ELF-1 (cell line): Measurements from ENCODE around the gene CNTF.

ENCODE experiments used
- DNase-seq: peaks from one replicate; pipeline ENCODE4 v3.0.0-alpha.2; 2016; ENCODE audit warnings: low read depth, low spot score

Gene CNTF

DNA sequence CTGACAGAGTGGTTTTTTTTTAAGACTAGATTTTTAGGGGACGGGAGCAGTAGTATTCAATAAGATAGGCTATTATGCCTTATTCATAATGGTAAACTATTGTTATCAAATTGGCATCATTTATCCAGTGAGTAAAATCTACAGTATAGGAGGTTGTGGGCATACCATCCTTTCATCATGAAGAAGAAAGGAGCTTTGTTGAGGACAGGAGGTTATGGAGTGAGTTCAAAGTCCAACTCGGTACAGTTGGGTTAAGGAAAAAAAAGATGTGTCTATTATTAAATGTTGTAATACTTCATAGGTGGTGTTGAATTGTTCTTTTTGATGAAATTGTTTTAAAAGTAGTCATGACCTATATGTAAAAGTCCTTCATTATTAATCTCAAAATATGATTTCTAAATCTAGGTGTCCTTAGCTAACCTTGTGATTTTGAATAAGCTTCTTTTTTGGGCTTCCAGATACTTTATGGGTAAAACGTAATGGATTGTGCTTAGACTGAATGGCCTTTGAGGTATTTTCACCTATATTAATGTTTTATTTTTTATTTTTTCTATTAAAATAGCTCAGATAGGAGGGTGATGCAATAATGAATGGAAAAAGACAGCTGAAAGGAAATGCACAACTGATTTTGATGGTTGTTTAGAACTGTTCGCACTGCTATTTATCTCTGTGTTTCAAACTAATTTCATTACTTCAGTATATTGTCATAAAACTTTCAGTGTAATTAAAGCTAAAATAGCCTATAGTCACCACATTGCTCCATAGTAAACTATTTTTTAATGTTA, 15.3 kb upstream of the CNTF start:
- DNase-seq: no peak

DNA sequence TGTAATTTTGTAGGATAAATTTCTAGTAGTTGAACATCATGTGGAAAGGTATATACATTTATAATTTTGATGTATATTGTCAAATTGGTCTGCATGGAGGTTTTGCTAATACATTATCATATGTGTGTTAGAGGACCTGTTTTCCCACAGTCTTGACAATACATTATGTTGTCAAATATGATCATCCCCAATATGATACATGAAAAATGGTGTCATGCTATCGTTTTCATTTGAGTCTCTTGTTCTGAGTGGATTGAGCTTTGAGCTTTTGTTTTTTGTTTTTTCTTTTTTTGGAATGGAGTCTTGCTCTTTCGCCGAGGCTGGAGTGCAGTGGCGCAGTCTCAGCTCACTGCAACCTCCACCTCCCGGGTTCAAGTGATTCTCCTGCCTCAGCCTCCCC, 14.1 kb upstream of the CNTF start:
- DNase-seq: no peak

DNA sequence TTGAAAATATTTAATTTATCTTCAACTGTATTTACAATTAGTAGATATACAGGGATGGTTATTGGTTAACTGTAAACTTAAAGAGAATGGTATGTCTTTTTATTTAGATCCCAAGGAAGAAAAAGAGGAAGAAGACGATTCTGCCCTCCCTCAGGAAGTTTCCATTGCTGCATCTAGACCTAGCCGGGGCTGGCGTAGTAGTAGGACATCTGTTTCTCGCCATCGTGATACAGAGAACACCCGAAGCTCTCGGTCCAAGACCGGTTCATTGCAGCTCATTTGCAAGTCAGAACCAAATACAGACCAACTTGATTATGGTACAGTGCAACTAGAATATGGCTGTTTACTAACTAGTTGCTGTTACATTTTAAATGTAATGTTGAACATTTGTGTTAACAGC, 12.7 kb upstream of the CNTF start:
- DNase-seq: no peak

DNA sequence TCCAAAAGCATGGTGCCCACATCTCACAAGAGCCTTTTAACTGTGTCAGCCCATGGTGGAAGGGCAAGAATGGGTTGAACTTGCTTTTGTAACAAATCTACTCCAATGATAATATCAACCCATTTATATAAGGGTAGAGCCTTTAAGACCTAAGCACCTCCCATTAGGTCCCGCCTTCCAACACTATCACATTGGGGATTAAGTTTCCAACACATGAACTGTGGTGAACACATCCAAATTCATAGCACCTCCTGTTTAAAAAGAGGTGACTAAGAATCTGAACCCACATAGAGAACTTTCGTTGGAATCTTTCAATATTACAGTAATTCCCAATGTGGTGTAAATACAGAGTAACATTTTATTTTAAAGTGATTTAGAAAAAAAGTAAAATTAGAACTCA, 9.2 kb upstream of the CNTF start:
- no peak for DNase-seq

DNA sequence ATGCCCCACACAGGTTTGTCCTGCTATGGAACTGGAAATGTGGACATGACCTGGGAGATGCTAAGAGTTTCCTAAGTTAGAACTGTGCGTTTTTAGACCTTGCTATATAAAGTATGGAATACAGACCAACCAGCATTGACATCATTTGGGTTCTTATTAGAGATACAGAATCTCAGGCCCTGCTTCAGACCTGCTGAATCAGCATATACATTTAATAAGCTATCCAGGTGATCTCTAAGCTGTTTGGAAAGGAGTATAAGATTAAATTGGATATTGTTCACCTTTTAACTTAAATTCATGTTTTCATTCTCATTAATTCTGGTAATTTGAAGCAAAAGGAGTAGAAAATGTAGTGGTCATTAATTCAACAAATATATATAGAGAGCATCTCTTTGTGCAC, 6.9 kb upstream of the CNTF start:
- no peak for DNase-seq

DNA sequence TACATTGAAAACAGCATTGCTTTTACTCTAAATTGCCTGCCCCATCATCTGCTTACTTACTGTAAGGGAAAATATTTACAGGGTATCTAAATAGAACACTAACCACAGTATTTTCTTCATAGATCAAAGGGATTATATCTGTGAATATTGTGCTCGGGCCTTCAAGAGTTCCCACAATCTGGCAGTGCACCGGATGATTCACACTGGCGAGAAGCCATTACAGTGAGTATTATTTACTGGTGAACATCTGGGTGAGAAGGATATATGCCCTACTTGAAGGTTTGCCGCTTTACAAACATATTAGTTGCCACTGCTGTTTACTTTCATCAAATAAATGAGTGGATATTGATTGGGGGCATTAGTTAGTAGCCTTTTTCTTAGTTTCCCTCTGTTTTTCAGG, 5.9 kb upstream of the CNTF start:
- no peak for DNase-seq

DNA sequence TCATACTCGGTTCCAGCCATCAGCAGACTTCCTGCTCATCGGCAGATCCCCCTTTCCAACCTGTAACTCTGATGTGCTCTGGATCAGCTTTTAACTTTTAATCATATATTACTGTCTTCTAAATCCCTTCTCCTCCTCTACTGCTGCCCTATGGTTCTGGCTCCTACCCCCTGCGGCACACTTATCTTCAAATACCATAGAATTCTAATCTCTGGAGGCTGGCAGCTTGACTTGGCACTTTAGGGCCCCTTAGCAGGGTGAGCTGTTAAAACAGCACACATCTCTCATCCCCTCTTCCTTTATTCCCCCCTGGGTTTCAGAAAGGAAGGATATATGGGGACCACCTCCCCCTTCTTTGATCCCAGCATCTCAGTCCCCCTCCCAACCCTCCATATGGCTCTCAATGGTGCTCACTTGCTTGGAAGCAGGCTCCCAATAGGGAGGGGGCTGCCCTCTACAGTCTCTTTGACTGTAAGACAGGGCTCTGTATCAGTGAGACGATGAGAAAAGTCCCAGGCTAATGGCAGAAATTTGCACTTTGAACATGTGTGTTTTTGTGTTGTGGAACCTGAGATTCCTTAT, 4.4 kb upstream of the CNTF start:
- no peak for DNase-seq

DNA sequence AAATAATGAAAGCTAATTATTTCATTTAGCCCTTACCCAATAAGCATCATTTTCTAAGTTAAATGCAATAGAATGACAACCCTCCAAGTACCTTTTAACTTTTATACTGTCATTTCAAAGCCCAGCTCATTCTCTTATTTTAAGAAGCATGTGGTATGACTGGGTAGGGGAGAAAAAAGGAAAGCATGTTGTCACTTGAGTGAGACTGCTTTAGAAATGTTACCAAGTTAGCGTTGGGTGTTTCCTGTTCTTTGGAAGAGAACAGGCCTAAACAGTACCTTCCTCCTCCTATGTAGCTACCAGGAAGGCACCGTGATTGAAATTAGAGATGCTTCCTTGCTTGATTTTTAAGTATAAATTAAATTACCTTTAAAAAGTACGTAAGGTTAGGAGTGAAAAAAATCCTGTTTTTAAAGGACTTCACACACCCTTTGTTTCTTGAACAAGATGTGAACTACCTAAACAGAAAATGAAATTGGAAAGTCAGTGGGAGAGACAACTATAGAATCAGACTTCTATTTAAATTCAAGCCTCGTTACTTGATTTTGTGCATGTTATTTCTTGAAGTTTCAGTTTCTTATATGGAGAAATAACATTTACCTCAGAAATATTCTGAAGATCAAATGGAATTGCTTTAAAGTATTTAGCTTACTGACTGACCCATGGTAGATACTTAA, 741 bp upstream of the CNTF start:
- no peak for DNase-seq

DNA sequence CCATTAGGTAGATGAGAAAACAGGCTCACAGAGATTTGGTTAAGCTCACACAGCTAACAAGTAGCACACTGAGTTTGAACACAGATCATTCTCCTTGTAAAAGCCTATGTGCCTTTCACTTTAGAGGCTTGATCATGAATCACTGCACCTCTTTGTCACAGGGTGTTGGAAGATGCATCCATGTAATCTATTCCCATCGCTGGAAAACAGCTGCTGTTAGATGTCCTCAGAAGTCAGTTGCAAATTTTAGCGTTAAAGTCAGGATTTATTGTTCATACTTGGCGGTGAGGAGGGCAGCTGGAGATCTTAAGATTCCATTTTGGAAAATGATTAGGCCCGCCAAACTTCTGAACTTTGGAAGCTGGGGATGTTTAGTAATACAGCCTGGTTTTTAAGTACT, 2.6 kb downstream of the CNTF start:
- no peak for DNase-seq

DNA sequence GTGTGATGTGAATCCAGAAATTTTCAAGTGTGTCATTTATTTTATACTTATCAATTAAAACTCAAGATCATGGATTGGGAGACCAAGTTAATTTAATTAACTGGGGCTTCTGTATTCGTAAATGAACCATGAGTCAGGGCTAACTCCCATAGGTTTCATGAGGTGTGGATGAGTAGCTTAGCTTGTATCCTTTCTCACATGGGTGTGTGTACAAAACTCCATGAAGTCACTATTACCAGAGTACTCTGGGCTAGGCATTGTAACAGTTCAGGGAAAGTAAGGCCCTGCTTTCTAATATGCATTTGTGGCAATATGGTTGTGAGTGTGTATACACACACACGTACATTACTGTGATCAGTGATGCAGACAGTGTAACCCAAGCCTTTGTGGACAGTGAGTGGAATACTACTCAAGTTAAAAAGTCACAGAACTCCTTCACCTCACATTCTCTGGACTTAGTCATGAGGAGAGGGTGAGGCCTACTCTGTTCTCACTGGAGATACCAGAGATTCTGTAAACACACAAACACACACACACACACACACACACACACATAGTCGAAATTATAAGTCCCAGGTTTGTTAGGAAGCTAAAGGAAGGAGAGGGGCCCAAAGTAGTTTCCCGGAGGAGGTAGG, 3.5 kb downstream of the CNTF start:
- DNase-seq: no peak

DNA sequence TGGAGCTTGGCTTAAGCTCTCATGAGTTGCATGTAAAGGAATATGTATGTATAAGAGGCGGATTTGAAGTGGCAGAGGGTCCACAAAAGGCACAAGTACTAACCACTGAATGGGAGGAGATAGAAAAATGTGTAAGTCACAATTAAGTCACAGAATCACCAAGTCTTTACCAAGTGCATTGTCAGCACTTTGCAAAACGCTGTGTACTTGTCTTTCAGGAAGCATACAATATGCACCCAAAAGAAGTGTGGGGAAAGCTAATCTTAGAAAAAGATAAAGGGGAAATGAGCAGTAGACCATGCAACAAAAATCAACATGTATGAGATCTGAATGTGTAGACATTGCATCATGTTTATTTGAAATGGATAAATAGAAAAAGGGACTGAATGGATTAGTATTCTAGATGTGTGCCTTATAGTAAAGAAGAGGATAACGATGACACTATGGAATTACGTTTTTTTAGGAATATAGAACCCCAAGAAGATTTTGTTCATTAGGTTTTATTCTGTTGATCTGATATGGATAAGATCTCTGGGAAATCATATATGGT, 4.5 kb downstream of the CNTF start:
- no peak for DNase-seq

DNA sequence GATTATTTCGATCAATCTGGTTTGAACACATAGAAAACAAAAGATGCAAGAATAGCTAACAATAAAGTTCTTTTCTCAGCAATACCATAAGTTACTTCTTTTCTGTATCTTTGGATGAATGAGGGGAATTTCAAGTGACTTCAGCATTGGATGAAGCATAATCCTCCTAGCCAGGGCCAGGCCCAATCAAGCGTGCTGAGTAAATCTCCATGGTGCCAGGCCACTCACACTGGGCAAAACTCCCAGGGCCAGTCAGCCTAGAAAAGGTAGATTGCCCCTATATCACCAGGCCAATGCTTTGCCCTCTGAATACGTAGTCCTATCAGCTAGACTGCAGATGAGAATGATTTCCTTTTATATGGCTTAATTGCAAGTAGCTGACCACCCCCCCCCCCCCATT, 6.0 kb downstream of the CNTF start:
- no peak for DNase-seq

DNA sequence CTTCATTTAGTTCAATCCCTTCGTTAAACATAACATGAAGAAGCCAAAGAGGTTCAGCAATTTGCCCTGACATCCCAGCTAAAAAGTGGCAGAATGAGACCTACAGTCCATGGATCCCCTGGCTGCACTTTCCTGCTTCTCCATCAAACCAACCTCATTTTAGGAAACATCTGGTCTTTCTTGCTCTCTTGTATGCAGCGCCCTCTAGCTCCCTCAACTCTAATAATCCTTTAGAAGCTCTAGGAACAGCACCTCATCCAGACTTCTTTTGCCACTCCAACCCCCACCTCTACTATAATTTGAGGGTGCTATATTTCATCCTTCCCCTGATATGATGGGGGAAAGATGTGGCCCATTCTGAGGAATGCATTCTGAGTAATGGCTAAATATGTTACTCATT, 7.4 kb downstream of the CNTF start:
- peak; percentile 26 for DNase-seq

DNA sequence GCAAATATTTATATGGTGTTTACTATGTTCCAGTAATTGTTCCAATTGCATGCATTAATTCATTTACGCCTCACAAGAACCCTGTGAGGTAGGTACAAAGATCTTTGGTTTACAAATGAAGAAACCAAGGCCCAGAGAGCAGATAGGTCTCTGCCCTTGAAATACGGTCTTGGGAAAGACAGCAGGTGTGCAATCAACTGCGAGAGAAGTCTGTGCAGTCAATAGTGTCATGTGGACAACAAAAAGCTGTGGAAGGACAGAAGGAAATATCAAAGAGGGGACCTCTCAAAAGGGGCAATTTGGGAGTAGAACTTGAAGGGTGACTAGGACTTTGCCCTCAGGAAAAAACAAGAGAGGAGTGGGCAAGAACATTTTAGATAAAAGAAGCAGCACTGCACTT, 8.9 kb downstream of the CNTF start:
- DNase-seq: no peak

DNA sequence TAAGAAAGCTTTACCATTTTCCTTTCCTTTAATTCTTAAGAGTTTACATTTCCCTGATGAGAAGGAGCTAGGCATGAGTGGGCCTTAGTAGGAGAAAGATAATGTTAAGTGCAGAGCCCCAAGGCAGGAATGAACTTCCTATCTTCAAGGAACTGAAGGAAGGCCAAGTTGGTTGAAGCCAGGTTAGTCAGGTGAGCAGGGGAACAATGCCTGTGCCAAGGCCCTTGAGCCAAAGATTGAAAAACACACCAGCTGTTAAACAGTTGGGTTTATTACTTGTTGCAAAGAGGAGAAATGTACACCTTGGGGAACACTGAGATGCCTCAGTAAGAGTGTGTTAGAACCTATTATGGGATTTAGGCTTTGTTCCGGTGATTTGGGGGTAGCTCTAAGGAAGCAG, 10.0 kb downstream of the CNTF start:
- no peak for DNase-seq

DNA sequence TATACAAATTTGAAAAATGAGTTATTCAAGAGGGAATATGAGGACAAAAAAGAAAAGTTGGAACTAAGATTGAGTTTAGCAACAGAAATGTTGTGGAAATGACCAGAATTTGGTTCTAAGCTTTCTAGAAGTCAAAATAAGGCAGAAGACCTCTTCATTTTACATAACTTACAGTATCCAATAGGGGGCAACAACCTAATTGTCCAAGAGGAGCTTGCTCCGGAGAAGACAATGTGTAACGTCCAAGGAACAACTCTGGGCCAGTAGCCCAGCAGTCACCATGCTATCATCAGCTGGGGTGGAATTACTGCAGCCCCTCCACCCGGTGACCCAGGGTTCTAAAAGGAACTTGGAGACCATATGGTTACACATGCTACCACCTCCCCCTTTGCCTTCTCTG, 14.1 kb downstream of the CNTF start:
- DNase-seq: no peak

DNA sequence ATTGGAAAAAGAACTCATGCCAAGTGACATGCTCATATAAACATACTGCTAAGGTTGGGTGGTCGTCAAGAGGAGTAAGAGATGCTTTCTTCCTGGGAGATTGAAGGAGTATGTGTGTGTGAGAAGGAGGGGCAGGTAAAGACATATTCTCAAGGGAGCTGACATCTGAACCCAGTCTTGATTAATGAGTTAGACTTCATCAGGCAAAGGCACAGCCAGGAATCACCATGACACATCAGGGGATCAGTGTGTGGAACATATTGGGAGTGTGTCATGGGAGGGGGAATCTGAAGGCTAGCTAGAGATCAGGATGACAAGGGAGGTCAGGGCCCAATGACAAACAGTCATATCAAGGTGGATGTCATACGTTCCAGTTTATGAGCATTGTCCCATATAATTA, 14.9 kb downstream of the CNTF start:
- no peak for DNase-seq

DNA sequence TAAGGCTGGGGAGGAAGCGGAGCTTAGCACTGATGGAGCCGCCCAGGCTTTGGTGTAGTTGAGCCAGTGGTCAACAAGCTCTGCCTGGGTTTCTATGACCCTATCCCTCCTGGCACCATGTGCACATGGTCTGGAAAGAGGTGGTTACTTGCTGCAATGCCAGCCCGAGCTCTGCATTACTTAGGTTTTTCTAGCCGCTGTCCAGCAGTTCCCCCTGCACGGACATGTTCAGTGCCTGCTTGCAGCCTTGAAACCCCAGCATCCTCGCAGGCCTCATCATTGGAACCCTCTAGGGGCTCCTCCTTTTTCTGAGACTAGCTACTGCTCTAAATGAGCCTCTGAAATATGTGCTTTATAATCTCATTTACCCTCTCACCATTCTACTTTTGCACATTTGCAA, 16.6 kb downstream of the CNTF start:
- DNase-seq: no peak

DNA sequence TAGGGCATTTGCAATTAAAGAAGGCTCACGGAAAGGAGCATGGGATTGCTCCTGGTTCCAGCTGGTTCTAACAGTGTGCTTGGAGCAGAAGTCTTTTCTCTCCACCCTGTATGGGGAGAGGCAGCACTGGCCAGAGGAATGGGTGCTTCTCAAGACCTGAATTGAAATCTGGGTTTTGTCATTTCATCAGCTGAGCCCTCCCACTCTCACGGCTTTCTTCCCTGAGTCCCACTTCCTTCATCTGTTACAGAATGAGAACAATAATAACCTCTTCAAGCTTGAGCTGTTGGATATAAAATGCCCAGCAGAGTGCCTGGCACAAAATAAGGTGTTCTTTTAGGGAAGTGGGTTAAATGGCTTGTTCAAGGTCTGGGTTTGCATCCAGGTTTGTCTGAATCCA, 17.2 kb downstream of the CNTF start:
- no peak for DNase-seq

DNA sequence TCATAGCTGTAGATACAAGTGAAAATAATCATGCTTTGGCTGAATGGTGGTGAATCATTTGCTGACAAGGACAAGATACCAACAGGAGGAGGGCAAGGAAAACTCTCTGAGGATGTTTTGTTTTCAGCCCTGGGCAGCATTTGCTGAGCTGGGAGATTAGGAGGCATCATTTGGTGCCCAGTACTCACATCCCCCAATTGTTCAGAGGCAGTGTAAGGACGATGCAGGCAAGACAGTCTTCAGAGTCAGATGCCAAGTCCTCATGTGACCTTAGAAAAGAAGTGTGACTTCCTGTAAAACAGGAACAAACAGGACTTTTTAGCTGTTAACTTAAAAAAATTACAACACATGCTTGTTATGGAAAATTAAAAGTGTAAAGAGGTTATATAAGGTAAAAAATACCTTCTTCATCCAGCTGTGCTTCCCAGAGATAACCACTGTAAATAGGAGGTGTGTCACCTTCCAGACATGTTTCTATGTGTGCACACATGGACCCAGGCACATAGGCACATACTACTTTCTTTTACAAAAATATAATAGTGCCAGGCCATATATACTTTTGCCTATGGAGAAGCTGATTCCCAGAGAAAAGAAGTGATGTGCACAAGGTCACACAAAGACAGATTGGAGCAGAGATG, 18.0 kb downstream of the CNTF start:
- no peak for DNase-seq

DNA sequence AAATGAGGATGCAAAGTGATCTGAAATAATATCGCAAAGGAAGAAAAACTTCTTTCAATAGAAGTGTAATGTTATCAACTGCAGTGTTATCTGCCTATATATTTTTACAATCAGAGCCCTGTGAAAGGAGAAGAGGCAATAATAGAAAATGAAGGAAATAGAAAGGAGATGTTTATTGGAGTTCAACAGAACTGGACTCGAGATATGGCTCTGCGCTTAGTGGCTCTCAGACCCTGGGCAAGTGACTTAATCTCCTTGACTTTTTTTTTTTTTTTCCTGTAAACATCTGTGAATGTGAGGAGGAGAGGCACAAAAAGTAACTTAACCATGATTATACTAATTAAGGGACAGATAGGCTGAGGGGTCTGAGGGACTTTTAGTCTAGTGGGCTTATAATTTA, 18.9 kb downstream of the CNTF start:
- no peak for DNase-seq
